Endometrial microvascular endothelial cells (primary cell): ENCODE results near the gene CATSPERE. TPM values are rescaled to one million over a fixed set of nuclear protein-coding genes. Genes with fewer than 3 reads are reported as not detected.
"Not testable (repeated sequence)": the region's sequence is repeated elsewhere in the genome, so short reads cannot be mapped to it uniquely, and the experiment has no call there.

Source experiments
- in situ Hi-C: cut with HindIII; loops from 2 replicates; pipeline ENCODE4 v1.10.0; 2017; ENCODE audit warnings: low sequenced_read_pairs, low pct_unique_long_range_greater_than_20kb; ENCODE audit errors: inconsistent ontology term
- total RNA-seq: library from RNA; depleted of rRNA; stranded (reverse); fragments of >200 nt; gene quantifications from one replicate; pipeline ENCODE4 v1.2.3, GENCODE V29; 2015; ENCODE audit errors: inconsistent ontology term

The CATSPERE gene
- total RNA-seq, 1 donor from 2014 or later = 0.19 TPM

- in situ Hi-C loops = no loop called here
These were observed 217.6 kb downstream of the CATSPERE start for GRCh38 chr1:244678697-244679096.

GRCh38 chr1:244680667-244681066 is 219.6 kb downstream of the CATSPERE start:
- in situ Hi-C loops = no loop called here

- in situ Hi-C loops = not testable (repeated sequence)
These were observed 221.0 kb downstream of the CATSPERE start for GRCh38 chr1:244682087-244682486.

Other genes with a start within 250 kb of the CATSPERE start
- 61.5 TPM for gene ADSS2, start 9.4 kb upstream of the CATSPERE start, total RNA-seq
- gene DESI2, start 191.9 kb downstream of the CATSPERE start, total RNA-seq = 53.9 TPM